Hepatocyte (in vitro differentiated cells): ENCODE results near the gene DDIT3. TPM values are rescaled to one million over a fixed set of nuclear protein-coding genes. Genes with fewer than 3 reads are reported as not detected.
"Not testable (repeated sequence)": the region's sequence is repeated elsewhere in the genome, so short reads cannot be mapped to it uniquely, and the experiment has no call there.

Source experiments
- DNase-seq: peaks from one replicate; pipeline ENCODE4 v3.0.0-alpha.2; 2016; ENCODE audit warnings: low spot score
- H2AFZ ChIP-seq: fragments of 200-600 bp; sonication (generic); 2 replicates; pipeline ENCODE4 v1.6.0; 2016; ENCODE audit warnings: antibody characterized with exemption, mild to moderate bottlenecking
- H3K27ac ChIP-seq: fragments of 200-600 bp; sonication (generic); 2 replicates; pipeline ENCODE4 v1.5.1; 2016; ENCODE audit warnings: mild to moderate bottlenecking
- H3K27me3 ChIP-seq: fragments of 200-600 bp; sonication (generic); 2 replicates; pipeline ENCODE4 v1.6.1; 2016
- H3K36me3 ChIP-seq: fragments of 200-600 bp; sonication (generic); replicated peaks from 2 replicates; pipeline ENCODE4 v1.5.1; 2016; ENCODE audit warnings: low read depth; ENCODE audit not compliant: insufficient read depth
- H3K4me1 ChIP-seq: fragments of 200-600 bp; sonication (generic); 2 replicates; pipeline ENCODE4 v1.5.1; 2016; ENCODE audit warnings: mild to moderate bottlenecking, moderate library complexity; ENCODE audit not compliant: insufficient read depth
- H3K4me2 ChIP-seq: fragments of 200-600 bp; sonication (generic); 2 replicates; pipeline ENCODE4 v1.6.0; 2016
- H3K4me3 ChIP-seq: fragments of 200-600 bp; sonication (generic); 2 replicates; pipeline ENCODE4 v1.5.1; 2016; ENCODE audit warnings: mild to moderate bottlenecking
- H3K79me2 ChIP-seq: fragments of 200-600 bp; sonication (generic); 2 replicates; pipeline ENCODE4 v1.6.0; 2017; ENCODE audit warnings: mild to moderate bottlenecking
- H3K9me2 ChIP-seq: fragments of 200-600 bp; sonication (generic); replicated peaks from 2 replicates; pipeline ENCODE4 v1.6.0; 2017; ENCODE audit warnings: mild to moderate bottlenecking; ENCODE audit not compliant: insufficient read depth
- H3K9me3 ChIP-seq: fragments of 200-600 bp; sonication (generic); 2 replicates; pipeline ENCODE4 v1.5.1; 2016; ENCODE audit warnings: low read depth, mild to moderate bottlenecking
- H4K20me1 ChIP-seq: fragments of 200-600 bp; sonication (generic); 2 replicates; pipeline ENCODE4 v1.6.0; 2016; ENCODE audit warnings: mild to moderate bottlenecking; ENCODE audit not compliant: insufficient read depth, poor library complexity, severe bottlenecking
- EZH2 ChIP-seq: fragments of 200-600 bp; sonication (generic); IDR thresholded peaks from 2 replicates; pipeline ENCODE4 v1.6.1; 2016; ENCODE audit warnings: antibody characterized with exemption, mild to moderate bottlenecking, borderline replicate concordance
- EZH2phosphoT487 ChIP-seq: fragments of 200-600 bp; sonication (generic); IDR thresholded peaks from one replicate; pipeline ENCODE4 v1.6.1; 2018; ENCODE audit warnings: antibody characterized with exemption, mild to moderate bottlenecking, low read depth, moderate library complexity; ENCODE audit not compliant: unreplicated experiment, severe bottlenecking
- WGBS: methylation state at CpG from one replicate; pipeline ENCODE4 v1.1.6; 2016; ENCODE audit warnings: low lambda C conversion rate; ENCODE audit errors: missing lambda C conversion rate; 5-methylcytosine and 5-hydroxymethylcytosine counted together
- polyA plus RNA-seq: library from polyadenylated mRNA; unstranded; fragments of >200 nt; fragmentation: Nextera tagmentation; extraction: Ambion mirVana; gene quantifications from 2 replicates; pipeline ENCODE4 v1.2.1, GENCODE V29; 2016
- total RNA-seq: library from RNA; depleted of rRNA; stranded (reverse); fragments of >200 nt; gene quantifications from 2 replicates; pipeline ENCODE4 v1.2.3, GENCODE V29; 2014
- TF ChIP-seq, protein P1 (sequence below): fragments of 200-600 bp; sonication (generic); IDR thresholded peaks from 2 replicates; pipeline ENCODE4 v1.5.1; 2016; ENCODE audit warnings: antibody characterized with exemption, mild to moderate bottlenecking; ENCODE audit not compliant: poor library complexity

DDIT3 gene
- total and polyA plus RNA-seq, 2 experiments from 2014 or later = 92.7 to 133 TPM

DNA sequence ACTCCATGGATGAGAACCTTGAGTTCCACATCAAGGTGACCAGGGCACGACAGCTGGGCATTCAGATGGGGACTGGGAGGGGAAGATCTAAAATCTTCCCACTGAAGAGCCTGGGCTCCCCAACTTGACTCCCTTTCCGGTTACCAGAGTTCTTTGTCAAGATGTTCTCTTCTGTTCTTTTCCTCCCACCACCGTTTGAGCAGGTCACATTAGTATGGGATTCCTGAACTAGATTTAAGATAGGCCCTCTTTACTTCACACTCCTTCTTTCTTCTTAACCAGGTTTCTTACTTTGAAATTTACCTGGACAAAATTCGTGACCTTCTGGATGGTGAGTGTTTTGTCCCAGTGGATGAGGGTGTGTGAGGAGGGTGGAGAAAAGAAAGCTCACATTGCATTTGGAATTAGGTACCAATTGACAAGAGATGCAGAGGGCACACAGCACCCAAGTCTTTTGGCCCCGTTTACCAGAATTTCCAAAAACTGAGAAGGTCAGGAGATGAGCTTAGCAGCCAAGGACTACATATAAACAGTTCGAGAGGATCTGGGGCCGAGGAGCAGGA, 43.9 kb upstream of the DDIT3 start:
- H3K9me2 ChIP-seq = no peaks in the 10 kb centered on the region
- H3K4me2 ChIP-seq = no peak overlapping the region
- WGBS = 90% methylated on average over 7 of the region's 7 CpGs
- no peak overlapping the region for H3K27ac ChIP-seq
- no peaks in the 10 kb centered on the region for H3K36me3 ChIP-seq
- no peak overlapping the region for H3K4me3 ChIP-seq
- peaks cover 3% of the 10 kb centered on the region for H3K27me3 ChIP-seq
- H2AFZ ChIP-seq = no peak overlapping the region
- no peak for TF ChIP-seq EZH2
- H4K20me1 ChIP-seq = no peaks in the 10 kb centered on the region
- no peaks in the 10 kb centered on the region for H3K4me1 ChIP-seq
- H3K9me3 ChIP-seq = no peaks in the 10 kb centered on the region
- DNase-seq = no peak
- no peaks in the 10 kb centered on the region for H3K79me2 ChIP-seq

DNA sequence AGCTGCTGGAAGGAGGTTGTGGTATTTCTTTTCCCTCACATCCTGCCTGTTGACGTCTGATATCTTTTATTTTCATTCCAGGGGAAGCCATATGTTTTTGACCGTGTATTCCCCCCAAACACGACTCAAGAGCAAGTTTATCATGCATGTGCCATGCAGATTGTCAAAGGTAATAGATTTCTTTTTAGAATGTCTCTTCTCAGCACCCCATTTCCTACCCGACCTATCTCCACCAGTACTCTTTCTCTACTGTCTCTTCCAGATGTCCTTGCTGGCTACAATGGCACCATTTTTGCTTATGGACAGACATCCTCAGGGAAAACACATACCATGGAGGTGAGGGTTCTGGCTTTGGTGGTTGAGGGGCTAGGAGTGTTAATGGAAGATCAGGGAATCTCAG, 43.0 kb upstream of the DDIT3 start:
- Histone ChIP-seq H2AFZ (no peak overlapping the region), H3K36me3 (no peaks in the 10 kb centered on the region), H4K20me1 (no peaks in the 10 kb centered on the region), H3K27ac (no peak overlapping the region), H3K4me2 (no peak overlapping the region), H3K79me2 (no peaks in the 10 kb centered on the region), H3K4me1 (no peaks in the 10 kb centered on the region), H3K9me2 (no peaks in the 10 kb centered on the region), H3K9me3 (no peaks in the 10 kb centered on the region), H3K4me3 (no peak overlapping the region), H3K27me3 (peaks cover 3% of the 10 kb centered on the region)
- TF ChIP-seq EZH2 (no peak), EZH2phosphoT487 (no peak)
- TF ChIP-seq, protein P1, sequence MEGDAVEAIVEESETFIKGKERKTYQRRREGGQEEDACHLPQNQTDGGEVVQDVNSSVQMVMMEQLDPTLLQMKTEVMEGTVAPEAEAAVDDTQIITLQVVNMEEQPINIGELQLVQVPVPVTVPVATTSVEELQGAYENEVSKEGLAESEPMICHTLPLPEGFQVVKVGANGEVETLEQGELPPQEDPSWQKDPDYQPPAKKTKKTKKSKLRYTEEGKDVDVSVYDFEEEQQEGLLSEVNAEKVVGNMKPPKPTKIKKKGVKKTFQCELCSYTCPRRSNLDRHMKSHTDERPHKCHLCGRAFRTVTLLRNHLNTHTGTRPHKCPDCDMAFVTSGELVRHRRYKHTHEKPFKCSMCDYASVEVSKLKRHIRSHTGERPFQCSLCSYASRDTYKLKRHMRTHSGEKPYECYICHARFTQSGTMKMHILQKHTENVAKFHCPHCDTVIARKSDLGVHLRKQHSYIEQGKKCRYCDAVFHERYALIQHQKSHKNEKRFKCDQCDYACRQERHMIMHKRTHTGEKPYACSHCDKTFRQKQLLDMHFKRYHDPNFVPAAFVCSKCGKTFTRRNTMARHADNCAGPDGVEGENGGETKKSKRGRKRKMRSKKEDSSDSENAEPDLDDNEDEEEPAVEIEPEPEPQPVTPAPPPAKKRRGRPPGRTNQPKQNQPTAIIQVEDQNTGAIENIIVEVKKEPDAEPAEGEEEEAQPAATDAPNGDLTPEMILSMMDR = no peak
- 69% methylated on average over 4 of the region's 4 CpGs for WGBS
- no peak for DNase-seq

DNA sequence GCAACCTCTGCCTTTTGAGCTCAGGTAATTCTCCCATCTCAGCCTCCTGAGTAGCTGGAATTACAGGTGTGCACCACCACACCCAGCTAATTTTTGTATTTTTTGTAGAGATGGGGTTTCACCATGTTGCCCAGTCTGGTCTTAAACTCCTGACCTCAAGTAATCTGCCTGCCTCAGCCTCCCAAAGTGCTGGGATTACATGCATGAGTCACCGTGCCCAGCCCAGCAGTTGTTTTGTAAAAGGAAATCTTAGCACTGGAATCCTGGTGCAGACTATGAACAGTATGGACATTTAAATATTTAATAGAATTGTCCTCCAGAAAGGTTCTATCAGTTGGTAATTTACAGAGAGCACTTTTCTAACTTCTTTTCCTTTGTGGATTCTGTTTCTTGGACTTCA, 40.8 kb upstream of the DDIT3 start:
- H3K9me3 ChIP-seq, DNase-seq, H3K9me2 ChIP-seq, H3K27ac ChIP-seq, H3K36me3 ChIP-seq, H3K27me3 ChIP-seq, H3K4me1 ChIP-seq, H4K20me1 ChIP-seq, H3K79me2 ChIP-seq, H3K4me3 ChIP-seq, H2AFZ ChIP-seq, H3K4me2 ChIP-seq: not testable (repeated sequence)
- WGBS = 50% methylated on average over 1 of the region's 1 CpG

DNA sequence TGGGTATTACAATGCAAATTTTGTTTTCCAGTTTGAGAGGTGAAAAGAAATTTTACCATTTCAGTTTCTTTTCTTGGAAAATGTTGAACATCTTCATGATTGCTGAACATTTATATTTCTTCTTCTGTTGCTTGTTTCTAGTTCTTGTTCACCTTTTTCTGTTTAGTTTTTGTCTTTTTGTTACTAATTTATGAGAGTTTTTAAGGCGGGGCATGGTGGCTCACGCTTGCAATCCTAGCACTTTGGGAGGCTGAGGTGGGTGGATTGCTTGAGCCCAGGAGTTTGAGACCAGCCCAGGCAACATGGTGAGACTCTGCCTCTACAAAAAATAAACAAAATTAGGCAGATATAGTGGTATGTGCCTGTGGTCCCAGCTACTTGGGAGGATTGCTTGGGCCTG, 40.2 kb upstream of the DDIT3 start:
- Histone ChIP-seq H3K9me2 (no peaks in the 10 kb centered on the region), H3K4me3 (no peak overlapping the region), H3K9me3 (no peaks in the 10 kb centered on the region), H2AFZ (no peak overlapping the region), H3K27ac (no peak overlapping the region), H3K27me3 (peaks cover 3% of the 10 kb centered on the region), H3K79me2 (no peaks in the 10 kb centered on the region), H3K4me1 (no peaks in the 10 kb centered on the region), H4K20me1 (no peaks in the 10 kb centered on the region), H3K36me3 (no peaks in the 10 kb centered on the region), H3K4me2 (no peak overlapping the region)
- no peak for DNase-seq
- WGBS = 81% methylated on average over 2 of the region's 2 CpGs
- TF ChIP-seq EZH2 (no peak), EZH2phosphoT487 (no peak)
- TF ChIP-seq, protein P1 = no peak
